ENCODE results near the gene CCDC197.

The CCDC197 gene

DNA sequence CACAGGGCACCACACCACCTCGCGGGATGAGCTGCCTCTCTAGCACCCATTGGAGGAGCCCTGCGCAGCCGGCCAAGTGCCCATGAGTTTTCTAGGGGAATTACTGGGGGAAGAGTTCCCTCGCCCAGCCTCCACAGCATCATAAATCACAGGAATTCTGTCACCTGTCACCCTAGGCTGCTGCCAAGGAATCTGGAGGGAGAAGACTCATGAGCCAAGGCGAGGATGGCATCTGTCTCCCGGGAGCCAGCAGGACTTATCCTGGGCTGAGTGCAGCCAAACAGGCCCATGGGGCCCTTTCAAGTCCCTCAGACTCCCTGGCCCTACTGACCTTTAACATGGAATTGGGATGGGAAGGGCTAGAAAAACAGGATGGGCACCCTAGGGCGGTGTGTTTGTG lies 21.2 kb downstream of the CCDC197 start:
- no peak overlapping the region for H3K4me3 ChIP-seq
- H3K27ac ChIP-seq, result no peak overlapping the region

DNA sequence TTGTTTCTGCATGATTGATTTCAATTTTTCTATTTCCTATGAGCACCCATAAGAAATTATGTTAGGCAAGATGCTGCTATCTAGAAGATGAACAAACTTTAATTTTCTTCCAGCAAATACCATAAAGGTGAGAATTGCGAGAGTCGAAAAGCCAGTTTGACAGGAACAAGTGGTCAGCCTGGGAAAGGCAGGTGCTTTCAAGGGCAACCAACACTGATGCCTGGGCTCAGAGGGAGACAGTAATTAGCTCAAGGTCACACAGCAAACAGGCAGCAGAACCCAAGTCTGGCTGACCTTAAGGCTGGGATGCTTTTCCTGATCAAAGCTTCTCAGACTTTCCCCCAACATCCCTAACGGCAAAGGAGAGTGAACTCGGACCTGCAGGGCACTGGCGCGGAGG lies 22.2 kb downstream of the CCDC197 start:
- Histone ChIP-seq H3K27ac (no peak overlapping the region), H3K4me3 (no peak overlapping the region)

DNA sequence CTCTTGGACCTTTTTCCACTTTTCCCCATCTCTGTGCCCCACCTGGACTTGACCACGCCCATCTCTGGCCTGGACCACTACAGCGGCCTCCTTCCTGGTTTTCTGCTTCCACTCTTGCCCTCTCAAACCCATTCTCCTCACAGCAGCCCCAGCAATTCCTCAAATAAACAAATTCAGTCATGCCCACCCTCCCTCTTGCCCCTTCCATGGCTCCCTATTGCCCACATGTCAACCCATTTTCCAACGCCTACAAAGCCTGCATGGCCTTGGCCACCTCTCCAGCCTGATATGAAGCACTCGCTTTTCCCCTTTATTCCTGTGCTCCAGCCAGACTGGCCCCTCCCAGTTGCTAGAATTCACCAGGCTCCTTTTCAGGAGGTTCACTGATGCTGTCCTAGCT lies 23.2 kb downstream of the CCDC197 start:
- Histone ChIP-seq H3K4me3 (no peak overlapping the region), H3K27ac (no peak overlapping the region)

DNA sequence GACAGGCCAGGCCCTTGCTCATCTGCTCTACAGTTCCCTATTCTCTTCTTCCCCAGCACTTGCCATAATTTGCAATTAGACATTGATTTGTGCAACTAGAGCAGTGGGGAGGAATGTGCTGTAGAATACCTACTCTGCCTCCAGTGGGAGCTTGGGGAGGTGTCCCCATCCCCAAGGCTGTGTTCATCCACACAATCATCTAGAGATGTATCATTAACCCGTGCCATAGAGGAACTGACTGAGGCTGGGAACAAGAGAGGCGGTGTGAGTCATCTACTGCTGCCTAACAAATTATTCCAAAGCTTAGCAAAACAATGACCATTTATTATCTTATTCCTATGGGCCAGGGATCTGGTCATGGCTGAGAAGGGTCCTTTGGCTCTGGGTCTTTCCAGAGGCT lies 23.9 kb downstream of the CCDC197 start:
- Histone ChIP-seq H3K4me3 (no peak overlapping the region), H3K27ac (no peak overlapping the region)

DNA sequence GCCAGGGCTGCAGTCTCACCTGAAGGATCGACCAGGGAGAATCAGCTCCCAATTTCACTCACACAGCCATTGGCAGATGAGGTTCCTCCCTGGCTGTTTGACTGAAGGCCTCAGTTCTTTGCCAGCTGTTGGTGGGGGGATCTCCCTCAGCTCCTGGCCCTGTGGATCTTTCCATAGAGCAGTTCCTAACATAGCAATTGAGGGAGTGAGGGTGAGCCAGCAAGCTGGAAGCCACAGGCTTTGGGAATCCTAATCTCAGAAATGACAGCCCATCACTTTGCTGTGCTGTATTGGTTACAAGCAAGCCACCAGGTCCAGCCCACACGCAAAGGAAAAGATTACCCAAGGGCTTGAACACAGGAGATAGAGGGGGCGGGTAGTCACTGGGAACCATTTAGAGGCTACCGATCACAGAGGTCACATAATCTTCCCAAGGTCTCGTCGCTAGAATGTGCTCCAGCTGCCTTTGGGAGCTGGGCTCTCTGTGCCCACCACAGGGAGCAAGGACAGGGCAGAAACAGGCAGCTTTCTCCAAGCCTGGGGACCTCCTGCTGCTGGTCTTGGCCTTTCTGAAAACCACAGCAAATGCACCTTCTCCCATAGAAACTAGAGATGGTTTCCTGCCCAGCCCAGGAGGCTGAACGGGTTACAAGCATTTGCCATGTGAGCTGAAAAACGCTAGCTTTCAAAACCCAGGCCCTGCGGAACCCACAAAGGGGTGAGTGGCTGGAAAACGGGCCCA lies 24.5 kb downstream of the CCDC197 start:
- Histone ChIP-seq H3K27ac (peak overlapping the region in 1 of 21 experiments; percentile 10), H3K4me3 (no peak overlapping the region)

DNA sequence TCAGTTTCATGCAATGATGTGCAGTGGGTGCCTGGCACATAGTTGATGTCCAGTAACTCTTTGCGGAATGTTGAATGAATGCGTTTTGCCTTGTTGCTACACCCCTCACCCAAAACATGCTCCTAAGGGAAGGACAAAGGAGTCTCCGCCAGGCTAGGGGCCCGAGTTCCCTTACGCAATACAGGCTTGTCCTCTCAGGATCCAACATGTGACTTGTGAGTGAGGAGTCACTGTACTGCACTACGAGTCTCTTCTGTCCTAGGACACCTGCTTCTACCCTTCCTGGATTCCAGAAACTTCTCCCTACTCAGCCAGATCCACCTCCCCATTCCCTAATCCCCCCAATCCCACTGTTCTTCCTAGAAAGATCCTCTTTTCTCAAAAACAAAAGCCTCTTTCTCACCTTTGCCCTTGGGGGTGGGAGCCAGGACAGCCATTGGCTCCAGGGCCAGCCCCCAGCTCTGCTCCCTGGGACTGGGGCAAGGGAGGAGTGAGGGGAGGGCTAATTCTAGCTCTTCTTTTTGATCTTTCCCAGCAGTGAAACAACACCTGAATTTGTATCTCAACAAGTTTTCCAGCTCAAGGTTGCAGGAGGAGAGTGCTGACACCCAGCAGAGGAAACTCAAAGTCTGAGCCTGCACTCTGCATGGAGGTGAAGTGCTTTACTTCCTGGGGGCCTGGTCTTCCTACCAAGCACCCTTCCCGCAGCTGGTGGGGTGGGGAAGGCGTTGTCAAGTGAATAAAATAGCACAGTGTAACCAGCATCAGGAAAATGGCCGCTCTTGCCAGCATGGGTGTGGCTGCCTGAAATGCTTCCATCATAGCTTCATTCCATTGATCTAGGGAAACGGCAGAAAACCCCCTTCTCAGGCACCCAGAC lies 25.7 kb downstream of the CCDC197 start:
- Histone ChIP-seq H3K27ac (no peak overlapping the region), H3K4me3 (no peak overlapping the region)

DNA sequence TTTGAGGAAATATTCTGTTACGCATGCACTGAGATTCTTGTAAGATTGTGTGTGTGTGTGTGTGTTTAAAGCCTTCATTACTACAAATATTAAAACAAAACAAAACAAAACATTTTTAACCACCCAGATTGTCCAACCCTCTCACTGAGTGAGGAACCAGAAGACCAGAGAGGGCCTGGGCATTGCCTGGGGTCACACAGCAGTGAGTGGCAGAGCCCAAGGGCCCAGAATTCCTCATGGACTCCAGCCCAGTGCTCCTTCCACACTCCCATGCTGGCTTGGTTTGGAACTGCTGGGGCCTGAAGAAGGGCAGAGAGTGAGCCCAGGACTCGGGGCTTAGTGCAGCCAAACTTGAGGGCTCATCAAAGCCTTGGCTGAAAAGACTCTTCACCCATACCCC lies 27.4 kb downstream of the CCDC197 start:
- H3K4me3 ChIP-seq, result no peak overlapping the region

DNA sequence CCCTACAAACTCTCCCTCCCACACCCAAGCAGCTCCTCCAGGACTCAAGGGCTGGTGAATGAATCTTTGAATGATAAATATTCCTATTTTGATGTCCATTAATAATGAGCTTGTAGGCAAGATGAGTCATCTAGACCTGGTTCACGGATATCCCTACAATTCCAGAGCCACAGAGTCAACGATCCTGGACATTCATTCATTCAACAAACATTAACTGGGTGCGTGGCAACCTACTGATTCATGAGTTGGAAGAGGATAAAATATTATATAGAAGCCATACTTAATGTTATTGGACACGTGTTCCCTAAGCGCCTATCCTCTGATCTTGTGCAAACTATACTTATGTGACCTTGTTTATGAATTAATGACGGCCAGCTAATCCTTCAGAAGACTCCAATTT lies 28.6 kb downstream of the CCDC197 start:
- Histone ChIP-seq H3K4me3 (peak overlapping the region in 6 of 7 experiments; percentile 56 to 81 (median 69)), H3K27ac (peak overlapping the region in 2 of 21 experiments; percentile 78 to 80)

More for the DNA sequence above, 27.4 kb downstream of the CCDC197 start:
- no peak overlapping the region for H3K27ac ChIP-seq

DNA sequence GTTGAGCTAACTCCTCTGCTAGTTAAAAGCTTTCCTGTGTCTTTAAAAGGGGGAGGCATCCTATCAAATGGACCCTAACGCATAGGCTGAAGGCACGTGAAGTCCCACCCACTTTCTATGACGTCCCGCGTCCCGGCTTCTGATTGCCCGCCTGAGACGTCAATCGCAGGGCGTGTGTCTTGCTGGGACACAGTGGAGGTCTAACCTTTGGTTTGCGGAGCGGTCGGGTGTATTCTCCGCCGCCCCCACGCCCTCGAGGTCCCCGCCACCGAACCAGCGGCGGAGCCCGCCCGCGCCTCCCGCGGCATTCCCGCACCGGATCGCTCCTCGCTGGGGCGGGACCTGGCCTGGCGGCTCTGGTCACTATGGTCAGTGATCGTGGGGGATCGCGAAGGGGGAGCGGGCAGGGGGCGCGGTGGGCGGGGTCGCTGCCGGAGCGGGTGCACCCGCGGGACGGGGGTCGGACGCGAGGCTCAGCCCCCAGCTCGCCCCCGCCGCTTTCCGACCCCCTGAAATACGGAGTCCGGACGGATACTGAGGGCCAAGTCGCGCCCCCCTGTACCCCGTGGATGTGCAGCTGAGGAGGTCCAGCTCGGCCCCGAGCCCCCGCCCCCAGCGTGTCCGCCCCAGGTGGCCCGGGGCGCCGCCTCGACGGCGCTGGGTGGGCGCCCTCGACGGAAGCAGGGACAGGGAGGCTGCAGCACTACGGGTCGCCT lies 29.2 kb downstream of the CCDC197 start, which contains the start of gene OTUB2:
Gene OTUB2 (plus strand): TSS at position 168 of the 716 bp plus-strand sequence. CDS start 198 bp downstream, at position 366.
- H3K27ac ChIP-seq, result peak within 1 kb of the TSS in 20 of 21 experiments; percentile 16 to 85 (median 68)
- peak within 1 kb of the TSS; percentile 51 to 81 (median 68) for H3K4me3 ChIP-seq

DNA sequence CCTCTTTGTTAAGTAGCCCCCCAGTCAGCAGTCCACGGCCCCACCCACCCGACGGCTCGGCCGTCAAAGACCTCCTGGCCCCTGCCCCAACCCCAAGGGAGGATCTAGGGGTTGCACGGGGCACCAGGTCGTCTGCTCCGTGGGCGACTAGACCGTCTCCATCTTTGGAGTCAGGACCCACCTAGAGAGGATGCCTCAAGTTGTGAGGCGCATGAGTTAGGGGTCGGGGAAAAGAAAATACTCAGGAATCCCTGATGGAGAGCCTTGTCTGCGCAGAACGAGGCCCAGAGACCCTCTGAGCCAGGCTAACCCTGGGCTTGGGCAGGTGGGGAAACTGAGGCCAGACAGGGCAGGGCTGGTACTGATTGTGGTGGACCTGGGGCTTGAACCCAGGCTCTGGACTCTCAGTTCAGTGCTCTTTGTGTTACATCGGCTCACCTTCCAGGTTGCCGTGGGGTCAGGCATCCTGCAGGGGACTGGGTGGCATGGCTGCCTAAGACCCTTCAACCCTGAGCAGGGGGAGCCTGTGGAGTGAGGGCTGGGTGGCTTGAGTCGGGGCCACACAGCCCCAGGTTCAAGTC lies 29.9 kb downstream of the CCDC197 start:
- H3K27ac ChIP-seq, result peak overlapping the region in 18 of 21 experiments; percentile 19 to 85 (median 71)
- H3K4me3 ChIP-seq, result peak overlapping the region; percentile 51 to 81 (median 68)

DNA sequence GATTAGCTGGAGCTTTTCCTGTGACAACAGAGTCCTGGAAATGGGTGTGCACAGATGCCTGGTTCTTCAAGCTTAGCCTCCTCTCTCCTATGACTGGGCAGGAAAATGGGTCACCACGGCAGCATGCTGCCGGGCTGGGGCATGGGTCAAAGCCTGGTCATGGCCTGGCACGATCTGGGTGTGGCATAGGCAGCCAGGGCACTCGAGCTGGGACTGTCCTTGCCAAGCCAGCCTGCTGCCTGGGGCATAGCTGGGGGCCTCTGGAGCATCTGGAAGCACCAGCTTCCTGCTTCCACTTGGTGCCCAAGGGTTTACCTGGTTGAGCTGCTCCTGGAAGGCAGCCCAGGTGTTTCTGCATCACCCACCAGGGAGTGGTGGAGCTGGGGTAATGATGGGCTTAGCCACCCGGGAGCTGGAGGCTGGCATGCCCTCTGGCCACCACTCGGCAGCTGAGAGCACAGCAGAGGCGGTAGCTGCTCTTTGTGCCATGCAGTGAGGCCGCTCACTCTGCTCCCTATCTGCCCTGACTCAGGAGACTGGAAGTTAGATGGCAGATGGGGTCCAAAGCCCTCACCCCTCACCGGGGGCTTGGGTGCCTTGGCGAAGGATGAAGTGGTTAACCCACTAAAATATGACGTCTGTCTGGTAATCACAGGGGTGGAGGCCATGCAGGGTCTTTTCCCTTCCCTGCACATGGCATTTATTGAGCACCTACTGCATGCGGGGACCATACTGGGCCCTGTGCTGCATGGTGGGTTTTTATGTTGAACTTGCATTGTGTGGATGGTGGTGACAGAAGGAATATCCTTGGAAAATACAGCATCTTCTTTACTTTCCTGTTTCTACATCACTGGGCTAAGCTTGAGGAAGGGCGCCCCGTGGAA lies 30.7 kb downstream of the CCDC197 start:
- Histone ChIP-seq H3K4me3 (peak overlapping the region in 2 of 7 experiments; percentile 5 to 70), H3K27ac (peak overlapping the region in 1 of 21 experiments; percentile 32)

DNA sequence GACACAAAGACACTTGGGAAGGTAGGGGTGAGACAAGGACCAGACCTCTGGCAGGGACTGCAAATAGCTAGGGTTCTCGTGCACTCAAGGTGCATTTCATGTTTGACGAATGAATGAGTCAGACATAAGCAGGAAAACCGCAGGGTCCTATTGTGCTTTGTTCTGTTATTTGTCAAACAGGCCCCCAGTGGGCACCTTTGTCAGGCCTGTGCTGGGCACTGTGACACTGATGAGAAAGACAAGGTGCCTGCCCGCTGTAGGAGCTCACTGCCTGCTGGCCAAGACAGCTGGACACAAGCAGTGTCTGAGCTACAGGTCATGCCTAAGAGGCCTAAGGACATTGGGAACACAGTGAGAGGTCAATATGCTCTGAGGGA lies 31.3 kb downstream of the CCDC197 start:
- no peak overlapping the region for H3K4me3 ChIP-seq
- peak overlapping the region in 1 of 21 experiments; percentile 32 for H3K27ac ChIP-seq

DNA sequence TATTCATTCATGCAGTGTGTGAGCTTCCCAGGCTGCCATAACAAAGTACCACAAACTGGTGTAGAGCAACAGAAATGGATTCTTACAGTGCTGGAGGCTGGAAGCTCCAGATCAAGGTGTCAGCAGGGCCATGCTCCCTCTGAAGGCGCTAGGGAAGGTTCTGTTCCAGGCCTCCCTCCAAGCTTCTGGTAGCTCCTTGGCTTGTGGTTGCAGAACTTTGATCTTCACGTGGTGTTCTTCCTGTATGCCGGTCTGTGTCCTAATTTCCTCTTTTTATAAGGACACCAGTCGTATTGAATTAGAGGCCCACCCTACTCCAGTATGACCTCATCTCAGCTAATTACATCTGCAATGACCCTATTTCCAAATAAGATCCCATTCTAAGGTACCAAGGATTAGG lies 32.2 kb downstream of the CCDC197 start:
- Histone ChIP-seq H3K27ac (peak overlapping the region in 1 of 21 experiments; percentile 12), H3K4me3 (no peak overlapping the region)

DNA sequence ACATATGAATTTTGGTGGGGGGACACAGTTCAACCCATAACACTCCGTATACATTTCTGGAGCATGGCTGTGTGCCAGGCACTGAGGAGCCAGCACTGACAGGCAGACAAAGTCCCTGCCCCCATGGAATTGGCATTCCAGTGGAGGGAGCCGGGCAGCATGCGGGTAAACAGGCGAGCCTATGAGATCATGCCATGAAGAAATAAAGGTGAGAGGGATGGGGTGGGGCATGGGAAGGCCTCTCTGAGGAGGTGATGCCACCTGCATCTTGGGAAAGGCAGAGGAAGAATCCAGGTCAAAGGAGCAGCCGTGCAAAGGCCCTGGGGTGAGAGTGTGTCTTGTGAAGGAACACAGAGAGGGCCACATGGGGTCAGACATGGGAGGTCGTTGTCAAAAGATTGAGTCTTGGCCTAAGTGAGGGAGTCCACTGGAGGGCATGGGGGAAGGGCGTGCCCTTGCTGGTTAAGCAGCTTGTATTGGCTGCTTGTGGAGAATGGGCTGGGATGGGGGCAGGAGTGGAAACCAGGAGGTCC lies 32.6 kb downstream of the CCDC197 start:
- Histone ChIP-seq H3K27ac (no peak overlapping the region), H3K4me3 (no peak overlapping the region)

DNA sequence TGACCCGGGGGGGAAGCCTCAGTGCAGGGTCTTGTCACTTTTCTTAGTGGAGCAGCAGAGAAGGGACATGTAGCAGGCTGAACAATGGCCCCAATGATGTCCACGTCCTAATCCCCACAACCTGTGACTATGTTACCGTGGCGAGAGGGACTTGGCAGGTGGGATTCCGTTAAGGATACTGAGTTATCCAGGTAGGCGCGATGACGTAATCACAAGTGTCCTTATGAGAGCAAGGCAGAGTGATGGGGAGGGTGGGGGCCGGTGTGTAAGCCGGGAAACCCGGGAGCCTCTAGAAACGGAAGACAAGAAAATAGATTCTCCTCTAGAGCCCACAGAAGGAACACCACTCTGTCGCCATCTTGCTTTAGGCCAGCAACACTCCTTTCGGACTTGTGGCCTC lies 33.5 kb downstream of the CCDC197 start:
- no peak overlapping the region for H3K27ac ChIP-seq
- no peak overlapping the region for H3K4me3 ChIP-seq

DNA sequence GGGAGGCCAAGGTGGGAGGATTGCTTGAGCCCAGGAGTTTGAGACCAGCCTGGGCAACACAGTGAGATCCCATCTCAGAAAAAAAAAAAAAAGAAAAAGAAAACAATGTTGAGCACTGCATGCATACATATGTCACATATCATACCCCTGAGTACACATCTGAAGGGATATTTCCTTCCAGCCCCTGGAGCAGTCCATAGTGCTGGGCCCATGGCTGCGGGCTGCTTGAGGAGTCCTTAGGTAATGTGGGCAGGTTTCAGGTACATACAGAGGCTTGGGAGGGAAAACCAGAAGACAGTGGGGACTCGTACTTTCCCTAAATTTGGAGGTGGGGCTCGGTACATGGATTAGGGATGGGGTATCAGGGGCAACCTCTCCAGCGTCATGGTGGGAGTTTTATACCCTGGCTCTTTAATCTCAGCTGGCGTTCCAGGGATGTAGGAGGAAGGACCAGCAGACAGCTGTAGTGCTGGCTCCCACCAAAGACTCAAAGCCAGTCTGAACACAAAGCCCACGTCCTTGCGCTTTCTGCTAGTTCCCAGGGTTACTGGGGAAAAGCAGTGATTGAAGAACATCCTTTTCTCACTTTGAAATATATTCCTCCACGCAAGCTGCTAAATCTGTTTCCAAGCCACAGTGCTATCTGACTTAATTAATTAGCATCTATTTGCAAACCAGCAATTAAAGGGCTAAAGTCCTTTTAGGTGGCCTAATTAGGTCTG lies 34.2 kb downstream of the CCDC197 start:
- no peak overlapping the region for H3K27ac ChIP-seq
- no peak overlapping the region for H3K4me3 ChIP-seq

DNA sequence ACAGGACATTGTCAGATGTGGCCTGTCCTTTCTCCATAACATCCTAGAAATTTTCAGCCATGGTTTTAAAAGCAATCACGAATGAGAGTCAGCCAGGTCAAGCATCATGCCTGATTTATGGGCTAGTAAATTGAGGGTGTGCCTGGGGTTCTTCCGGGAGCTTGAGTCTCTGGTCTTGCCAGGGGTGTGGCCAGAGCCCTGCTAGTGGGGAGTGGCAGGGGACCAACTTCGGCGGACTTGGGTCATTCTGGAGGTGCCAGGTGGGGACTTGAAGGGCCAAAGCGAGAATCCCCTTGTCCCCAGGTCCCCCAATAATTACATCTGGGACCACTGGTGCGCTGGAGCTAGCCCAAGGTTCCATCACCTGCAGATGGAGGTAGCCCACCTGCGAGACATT lies 34.8 kb downstream of the CCDC197 start:
- no peak overlapping the region for H3K27ac ChIP-seq
- H3K4me3 ChIP-seq, result no peak overlapping the region

DNA sequence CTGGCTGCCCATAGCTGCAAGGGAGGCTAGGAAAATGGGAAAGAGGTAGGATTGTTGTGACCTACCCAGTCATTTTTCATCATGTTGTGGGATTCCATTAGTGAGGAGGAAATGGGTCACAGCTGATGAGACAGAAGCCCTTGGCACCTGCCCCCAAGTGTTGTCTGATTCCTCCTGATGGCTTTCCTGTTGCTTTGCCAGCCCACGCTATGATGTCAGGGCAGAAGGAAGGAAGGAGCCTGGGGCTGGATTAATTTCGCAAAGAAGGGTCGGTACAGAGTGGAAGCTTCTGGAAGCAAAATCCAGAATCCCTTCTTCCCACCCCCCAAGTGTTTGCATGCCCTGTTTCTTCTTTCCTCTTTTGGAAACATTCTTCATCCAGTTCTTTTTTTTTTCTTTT lies 37.8 kb downstream of the CCDC197 start:
- Histone ChIP-seq H3K27ac (no peak overlapping the region), H3K4me3 (no peak overlapping the region)
